GM21367 (cell line): ENCODE results near the gene ING5.
"Not testable (repeated sequence)": the region's sequence is repeated elsewhere in the genome, so short reads cannot be mapped to it uniquely, and the experiment has no call there.

Experiments used
- ATAC-seq: cut with Tn5 transposase; IDR thresholded peaks from one replicate; pipeline ENCODE4 v1.9.1; 2021; ENCODE audit not compliant: unreplicated experiment

Gene ING5

DNA sequence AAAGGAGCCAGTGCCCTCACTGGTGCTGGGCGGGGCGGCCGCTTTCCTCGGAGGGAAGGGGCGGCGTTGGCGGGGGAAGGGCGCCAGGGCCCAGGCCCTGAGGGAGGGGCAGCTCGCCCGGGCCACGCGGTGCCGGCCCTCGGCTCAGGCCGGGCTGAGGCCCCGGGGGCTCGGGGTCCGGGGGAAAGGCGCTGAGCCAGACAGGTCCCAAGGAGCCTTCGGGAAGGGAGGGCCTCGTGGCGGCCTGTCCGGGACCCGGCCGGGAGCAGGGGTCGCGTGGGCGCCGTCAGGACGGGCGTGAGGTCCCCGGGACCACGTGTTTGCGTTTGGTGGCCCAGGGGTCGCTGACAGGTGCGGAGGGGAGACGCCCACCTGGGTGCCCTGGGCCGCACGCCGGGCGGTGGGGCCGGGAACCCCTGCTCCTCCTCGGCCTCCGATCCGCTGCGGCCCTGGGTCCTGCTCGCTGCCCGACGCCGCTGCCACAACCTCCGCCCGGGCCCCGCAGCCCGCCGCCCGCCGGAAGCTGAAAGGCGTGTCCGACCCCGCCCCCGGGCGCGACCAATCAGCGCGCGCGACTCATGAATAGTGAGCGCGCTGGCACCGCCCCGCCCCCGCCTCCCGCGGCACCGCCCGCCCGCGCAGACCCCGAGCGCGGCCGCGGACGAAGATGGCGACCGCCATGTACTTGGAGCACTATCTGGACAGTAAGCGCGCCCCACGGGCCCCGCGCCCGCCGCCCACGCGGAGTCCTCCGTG is at the start of gene ING5:
Gene ING5 (plus strand): TSS at position 641 of the 756 bp plus-strand sequence. CDS start 27 bp downstream, at position 668.
- ATAC-seq, result peak; percentile 52

DNA sequence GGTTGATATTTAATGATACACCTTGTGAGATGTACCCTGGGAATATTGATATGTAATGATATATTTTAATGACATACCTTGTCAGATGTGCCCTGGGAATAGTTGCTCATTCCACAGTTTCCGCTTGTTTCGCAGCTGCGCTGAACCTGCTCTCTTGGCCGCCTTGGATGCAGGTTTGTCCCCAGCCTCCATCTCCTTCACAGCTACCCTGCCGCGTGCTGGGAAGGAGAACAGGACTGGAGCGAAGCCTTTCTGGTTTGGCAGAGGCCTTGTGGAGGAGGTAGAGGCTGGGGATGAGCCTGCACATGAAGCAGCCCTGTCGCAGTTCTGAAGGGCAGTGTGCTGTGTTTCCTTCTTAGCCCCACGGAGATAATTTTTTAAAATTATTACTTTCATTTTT is 49.7 kb upstream of the ING5 start:
- ATAC-seq, result no peak

DNA sequence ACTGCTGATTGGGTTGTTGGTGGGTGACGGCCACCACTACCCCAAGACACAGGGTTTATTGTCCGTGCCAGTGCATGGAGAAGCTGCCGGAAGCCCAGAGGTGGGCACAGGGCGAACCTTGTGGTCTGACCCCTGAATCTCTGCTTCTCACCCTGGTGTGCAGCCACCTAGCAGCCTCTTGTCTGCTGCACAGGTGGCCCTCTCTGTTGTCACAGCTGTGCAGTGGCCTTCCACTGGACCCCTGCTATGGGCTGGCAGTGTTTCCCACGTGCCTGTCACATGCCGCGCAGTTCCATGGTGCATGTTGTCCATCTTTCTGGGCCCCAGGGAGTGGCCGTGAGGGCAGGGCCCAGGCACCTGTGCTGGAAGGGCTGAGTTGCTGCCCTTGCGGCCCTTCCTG is 49.1 kb upstream of the ING5 start:
- ATAC-seq, result no peak

DNA sequence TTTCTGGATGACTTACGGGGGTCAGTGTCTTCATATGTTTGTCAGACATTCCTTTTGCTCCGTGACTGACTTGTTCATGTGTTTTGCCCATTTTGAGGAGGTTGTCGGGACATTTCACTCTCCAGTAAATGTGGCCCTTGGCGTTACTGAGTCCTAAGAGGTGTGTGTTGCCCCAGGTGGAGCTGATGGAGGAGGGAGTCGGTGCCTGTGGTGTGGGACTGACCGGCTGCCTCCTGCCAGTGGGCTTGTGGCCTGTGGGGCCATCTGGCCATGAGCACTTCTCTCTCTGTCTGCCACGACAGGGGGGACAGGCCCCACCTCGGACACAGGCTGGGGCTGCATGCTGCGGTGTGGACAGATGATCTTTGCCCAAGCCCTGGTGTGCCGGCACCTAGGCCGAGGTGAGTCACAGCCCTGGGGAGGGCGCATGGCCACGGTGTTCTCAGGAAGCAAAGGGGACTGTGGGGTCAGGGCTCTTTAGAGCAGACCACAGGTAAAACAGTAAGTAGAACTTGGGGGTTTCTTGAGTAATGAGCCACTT is 48.6 kb upstream of the ING5 start:
- no peak for ATAC-seq

DNA sequence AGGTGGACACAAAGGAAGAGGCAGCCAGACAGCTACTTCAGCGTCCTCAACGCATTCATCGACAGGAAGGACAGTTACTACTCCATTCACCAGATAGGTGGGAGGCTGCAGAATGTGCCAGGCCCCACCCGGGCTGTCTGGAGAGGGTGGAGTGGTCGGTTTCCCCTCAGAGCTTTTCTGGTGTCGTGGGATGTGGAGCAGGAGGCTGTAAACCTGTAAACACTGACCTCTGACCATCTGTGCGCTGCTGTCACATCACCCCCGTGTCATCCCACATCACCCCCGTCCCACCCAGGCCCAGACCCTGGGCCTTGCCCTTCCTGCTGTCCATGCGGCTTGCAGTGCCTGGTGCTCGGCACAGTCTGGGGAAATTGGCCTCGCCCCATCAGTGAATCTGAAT is 47.3 kb upstream of the ING5 start:
- ATAC-seq, result no peak

DNA sequence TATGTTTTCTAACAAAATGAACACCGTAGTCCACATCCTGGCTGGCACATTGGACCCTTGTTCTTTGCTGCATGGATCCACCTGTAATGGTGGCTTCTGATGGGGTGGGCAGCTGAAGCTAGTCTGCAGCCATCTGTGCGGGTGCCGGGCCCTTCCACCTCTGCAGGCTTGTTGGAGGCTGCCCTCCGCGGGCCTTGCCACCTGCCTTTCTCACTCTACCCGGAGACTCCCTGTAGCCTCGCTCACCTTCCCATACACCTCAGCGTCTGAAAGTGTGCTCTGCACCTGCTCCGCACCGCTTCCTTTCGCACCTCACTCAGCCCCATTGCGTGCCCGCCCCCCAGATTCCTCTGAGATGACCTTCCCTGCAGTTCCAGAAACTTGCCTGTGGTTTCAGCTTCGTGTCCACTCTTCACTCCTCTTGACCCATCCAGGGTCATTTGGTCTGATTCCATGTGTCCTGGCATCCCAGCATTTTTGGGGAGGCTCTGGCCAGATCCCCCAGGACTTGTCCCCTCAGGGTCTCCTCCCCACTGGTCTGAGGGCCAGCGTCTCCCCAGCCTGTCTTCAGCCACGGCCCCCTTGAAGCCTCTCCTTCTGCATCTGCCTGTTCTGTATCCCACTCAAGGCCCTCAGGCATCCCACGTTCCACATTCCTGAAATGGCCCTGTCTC is 46.2 kb upstream of the ING5 start:
- ATAC-seq, result no peak

DNA sequence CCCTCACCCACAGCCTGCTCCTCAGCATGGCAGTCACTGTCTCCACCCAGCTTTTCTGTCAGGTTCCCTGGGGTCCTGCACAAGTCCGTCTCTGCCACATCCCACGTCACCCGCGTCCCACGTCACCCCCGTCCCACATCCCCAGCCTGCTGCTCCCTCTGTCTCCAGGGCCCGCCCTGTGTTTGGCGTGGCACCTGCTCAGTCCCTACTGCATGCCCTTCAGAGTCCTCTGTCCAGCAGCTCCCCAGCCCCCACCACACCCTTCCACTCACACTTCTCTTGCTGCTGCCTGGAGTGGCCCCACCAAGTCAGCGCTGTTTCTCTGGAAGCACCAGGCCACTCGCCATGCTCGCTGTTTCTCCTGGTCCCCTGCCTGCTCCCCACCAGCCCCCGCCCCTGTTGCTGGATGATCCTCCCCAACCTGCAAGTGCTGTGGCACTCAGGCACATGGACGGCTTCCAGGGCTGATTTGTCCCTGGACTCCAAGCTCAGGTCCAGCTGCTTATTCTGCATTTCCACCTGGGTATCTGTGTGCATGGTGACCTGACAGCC is 45.6 kb upstream of the ING5 start:
- no peak for ATAC-seq

DNA sequence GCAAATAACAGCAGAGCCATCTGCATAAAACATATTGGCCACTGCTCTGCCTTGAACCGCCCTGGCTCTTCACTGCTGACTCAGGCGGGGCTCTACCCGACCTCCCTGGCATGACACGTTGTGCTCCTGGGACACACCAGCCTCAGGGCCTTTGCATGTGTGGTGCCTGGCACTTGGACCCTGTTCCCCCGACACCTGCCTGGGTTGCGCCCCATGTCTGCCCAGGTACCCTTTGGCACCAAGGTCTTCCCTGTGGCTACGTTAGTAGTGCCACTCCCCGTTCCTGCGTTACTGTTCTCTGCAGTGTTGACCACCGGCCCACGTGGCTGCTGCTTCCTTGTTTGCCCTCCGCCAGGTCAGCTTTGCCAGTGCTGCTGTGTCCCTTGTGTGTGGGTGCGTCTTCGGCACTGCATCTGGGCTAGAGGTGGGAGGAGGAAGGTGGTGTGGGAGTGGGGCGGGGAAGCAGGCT is 44.0 kb upstream of the ING5 start:
- ATAC-seq, result no peak

DNA sequence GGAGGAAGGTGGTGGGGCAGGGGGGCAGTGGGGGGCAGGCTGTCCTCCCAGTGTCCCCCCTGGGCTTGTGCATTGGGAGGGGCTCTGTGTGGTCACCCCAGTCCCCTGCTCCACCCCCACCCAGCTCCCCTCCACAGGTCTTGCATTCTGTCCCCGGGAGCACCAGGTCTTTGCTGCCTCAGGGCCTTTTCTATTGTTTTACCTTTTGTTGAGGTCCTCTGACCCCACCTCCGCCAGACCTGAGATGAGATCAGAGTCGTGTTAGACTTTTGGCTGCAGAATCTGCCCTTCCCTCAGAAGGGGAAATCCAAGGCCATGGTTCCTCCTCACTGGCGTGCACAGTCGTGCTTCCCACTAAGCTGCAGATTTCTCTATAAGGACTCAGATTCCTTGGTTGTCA is 43.5 kb upstream of the ING5 start:
- no peak for ATAC-seq

DNA sequence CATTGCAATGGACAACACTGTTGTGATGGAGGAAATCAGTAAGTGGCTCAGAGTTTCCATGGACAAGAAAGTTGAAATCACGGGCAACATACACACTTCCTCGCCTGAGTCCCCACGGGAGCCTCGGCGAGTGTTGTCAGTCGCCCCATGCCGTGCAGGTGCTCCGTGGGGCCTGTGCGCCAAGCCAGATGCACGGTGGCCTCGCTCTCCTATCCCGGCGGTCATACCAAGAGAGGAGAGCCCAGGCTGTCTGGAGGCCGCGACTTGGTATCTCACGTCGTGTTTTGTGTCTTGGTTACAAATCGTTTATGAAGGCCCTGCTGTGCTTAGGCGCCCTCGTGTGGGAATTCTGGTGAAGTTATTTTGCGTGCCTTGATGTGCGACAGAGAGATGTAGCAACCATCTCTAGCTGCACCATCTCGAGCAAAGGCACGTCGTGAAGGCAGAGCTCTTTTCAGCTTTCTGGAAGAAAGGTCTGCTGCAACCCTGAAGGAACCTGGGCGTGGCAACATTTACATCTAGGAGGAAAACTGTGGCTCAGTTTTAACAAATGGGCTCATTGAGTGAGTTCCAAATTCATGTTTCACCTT is 42.6 kb upstream of the ING5 start:
- no peak for ATAC-seq

DNA sequence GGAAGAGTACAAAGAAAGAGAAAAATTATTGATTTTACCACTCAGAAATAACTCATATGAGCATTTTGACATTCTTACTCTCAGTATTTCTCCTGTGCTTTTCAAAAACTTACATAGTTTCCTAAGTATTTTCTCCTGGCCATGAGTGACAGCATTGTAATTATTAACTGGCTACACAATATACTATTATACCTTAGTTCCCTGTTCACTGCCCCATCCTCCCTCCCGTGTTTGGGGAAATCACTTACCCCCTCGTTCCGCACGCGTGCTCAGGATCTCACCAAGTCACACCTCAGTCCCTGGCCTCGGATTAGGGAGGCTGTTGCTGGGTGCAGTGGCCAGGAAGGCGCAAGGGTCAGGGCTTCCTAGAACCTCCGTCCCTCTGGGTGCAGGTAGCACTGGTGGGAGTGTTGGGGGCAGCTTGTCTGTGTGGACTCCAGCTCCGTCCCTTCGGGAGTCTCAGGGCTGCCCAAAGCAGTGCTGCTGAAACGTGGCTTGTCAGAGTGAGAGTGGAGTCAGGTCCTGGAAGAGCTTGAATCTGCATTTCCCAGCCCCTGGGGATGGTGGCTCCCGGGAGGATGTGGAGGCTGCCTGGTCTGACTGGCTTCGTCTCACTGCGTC is 41.1 kb upstream of the ING5 start:
- no peak for ATAC-seq

DNA sequence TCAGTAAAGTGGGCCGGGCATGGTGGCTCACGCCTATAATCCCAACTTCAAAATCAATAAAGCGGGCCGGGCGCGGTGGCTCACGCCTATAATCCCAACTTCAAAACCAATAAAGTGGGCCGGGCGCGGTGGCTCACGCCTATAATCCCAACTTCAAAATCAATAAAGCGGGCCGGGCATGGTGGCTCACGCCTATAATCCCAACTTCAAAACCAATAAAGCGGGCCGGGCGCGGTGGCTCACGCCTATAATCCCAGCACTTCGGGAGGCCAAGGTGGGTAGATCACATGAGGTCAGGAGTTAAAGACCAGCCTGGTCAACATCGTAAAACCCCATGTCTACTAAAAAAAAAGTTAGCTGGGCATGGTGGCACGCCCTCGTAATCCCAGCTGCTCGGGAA is 39.1 kb upstream of the ING5 start:
- ATAC-seq, result not testable (repeated sequence)

DNA sequence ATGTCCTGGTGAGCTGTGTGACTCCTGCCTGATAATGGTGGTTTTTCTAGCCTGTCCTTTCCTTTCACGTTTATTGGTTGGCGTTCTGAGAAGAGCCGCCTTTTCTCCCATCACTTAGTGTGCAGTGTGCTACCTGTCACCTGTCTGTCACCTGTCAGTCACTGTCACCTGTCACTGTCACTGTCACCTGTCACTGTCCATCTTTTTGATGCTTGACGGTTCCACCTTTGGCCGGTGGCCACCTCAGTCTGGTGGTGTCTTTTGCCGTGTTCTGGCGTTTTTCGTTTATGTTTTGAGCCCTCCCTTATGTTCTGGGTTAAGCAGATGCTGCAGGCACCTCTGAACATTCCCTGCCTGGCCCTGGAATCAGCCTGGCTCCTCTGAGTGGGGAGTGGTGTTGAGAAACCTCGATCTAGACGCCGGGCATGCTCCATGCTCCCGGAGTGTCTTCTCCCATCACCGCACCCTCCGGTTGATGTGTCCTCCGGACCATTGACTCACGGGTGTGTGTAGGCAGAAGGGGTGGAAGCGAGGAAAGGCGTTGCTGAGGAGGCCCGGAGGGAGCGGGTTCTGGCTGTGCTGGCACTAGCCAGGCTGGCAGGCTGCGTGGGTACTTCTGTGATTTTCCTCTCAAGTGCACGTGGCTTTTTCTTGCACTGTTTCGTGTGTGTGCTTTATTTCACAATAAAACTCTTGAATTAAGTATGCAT is 36.0 kb upstream of the ING5 start:
- no peak for ATAC-seq

DNA sequence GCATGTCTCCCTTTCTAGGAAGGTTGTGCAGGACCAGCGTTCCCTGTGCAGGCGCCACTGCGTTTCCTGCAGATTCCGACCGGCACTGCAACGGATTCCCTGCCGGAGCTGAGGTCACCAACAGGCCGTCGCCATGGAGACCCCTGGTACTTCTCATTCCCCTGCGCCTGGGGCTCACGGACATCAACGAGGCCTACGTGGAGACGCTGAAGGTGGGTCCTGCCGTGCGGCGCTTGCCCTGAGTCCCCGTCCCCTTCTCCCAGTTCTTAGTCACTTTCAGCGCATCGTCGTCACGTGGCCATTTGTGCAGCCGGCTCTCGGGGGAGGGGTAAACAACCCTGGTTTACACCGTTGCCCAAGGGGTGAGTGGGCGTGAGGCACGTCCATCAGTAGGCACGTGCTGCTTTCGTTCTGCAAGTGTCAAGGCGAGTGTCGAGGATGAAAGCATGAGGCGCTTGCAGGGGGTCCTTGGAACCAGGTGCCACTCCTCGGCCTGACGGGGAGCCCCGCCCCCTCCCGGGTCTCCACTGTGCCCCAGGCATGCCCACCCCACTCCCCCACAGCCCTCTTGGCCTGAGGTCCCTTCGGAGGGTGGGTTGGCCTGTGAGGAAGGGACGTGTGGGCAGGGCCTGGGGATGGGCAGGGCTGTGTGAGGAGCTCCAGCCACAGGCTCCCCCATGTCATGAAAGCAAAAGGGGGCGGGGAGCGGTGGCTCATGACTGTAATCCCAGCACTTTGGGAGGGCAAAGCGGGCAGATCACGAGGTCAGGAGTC is 35.0 kb upstream of the ING5 start:
- no peak for ATAC-seq

DNA sequence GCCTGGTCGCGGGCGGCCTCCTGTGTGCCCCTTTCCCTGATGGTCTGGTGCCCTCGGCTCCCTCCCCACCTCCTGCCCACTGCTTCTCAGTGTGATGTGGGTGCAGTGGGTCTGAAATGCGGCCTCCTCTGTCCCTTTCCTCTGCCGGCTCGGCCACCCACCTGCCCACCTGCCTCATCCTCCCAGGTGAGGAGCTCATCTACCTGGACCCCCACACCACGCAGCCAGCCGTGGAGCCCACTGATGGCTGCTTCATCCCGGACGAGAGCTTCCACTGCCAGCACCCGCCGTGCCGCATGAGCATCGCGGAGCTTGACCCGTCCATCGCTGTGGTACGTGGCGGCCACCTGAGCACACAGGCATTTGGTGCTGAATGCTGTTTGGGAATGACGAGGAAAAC is 33.5 kb upstream of the ING5 start:
- ATAC-seq, result no peak

DNA sequence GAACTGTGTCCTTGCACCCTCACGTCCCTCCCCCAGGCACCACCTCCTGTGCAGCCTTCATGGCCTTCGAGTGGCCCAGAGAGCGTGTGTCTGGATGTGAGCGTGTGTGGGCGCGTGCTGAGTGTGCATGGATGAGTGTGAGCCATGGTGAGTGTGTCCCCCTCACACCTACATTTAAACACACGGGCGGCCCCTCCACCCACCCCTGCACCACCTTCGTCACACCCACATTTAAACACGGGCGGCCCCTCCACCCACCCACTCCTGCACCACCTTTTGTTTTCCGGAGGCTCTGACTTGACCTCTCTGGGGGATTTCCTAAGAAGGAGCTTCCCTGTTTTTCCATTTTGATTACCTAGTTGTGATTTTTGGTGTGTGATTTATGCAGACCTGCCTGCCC is 33.0 kb upstream of the ING5 start:
- ATAC-seq, result no peak

DNA sequence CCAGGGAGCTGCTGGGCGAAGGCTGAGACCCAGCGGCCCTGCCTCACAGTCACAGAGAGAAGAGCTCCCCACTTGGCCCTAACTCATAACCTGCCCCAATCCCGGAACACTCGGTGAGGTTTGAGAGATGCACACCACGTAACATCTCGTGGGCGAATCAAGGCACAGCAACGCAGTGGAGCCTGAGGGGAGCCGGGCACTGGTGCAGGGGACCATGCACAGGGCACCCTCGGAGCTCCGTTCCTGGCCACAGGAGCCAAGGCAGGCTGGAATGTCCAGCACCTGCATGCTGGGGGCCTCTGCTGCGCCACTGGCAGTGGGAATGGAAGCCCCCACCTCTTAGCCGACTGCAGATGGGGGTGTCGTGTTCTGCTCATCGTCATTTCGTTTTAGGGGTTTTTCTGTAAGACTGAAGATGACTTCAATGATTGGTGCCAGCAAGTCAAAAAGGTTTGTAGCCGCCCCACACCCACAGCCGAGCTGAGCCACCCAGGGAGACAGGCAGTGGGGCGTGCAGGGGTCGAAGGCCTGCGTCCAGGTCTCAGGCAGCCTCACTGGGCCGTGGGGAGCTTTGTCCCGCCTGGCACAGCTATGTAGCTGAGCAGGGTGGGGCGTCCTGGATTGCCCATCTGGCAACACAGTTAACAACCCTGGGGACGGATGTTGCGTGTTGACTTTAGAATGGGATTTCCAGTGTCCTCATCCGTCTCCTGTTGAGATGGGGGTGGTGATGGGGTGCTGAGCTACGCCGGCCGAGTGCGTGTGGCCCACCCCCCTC is 31.3 kb upstream of the ING5 start:
- ATAC-seq, result no peak

DNA sequence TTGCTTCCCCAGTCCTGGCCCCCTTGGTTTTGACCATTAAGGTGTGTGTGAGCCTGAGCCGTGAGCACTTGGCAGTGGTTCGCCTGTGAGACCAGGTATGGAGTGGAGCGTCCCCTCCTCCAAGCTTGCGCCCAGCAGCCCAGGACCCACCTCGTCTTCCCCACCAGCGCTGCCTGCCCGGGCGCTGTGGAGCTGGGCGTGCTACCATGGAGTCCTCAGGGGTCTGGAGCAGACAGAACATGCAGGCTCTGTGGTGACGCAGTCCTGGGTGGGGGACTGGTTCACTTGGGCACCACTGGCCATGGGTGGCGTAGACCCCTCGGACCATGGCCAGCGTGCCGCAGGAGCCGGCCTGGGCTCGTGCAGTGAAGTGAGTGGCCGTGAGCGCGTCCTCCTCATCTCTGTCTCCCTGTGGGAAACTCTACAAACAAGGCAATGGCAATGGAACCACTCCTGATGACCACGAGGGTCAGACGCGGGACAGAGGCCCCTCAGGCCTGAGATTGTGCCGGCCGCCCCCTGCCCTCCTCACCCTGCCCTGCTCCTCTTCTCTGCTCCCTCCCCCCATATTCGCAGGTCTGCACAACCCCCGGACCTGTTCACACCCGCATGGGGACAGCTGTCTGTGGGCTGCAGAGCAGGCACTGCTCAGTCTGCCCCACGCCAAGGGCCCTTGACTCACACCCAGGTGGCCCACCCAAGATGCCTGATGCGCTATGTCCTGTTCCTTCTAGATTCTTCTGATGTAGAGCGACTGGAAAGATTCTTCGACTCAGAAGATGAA is 30.2 kb upstream of the ING5 start:
- ATAC-seq, result no peak
